LNCAP (cell line): Measurements from ENCODE around the gene FGF9.

Experiments
- CTCF ChIP-seq: fragments of 450-650 bp; IDR thresholded peaks from 2 replicates; pipeline ENCODE4 v1.5.1; 2017; ENCODE audit warnings: mild to moderate bottlenecking

The FGF9 gene

GRCh38 chr13:21670883-21671619 lies at the start of gene FGF9:
TSS of gene FGF9 (plus strand) at chr13:21671073. CDS start at chr13:21671913, 840 bp downstream.
- TF ChIP-seq CTCF = no peak

- TF ChIP-seq CTCF = peak; percentile 62
Measured at GRCh38 chr13:21625366-21625765, 45.5 kb upstream of the FGF9 start.

GRCh38 chr13:21632196-21632595 lies 38.7 kb upstream of the FGF9 start:
- TF ChIP-seq CTCF = no peak

GRCh38 chr13:21636656-21637055 lies 34.2 kb upstream of the FGF9 start:
- TF ChIP-seq CTCF = no peak

- TF ChIP-seq CTCF = no peak
Measured at GRCh38 chr13:21637296-21637695, 33.6 kb upstream of the FGF9 start.

- TF ChIP-seq CTCF = peak; percentile 63
Measured at GRCh38 chr13:21638319-21639282, 32.3 kb upstream of the FGF9 start.

GRCh38 chr13:21639561-21639960 lies 31.3 kb upstream of the FGF9 start:
- TF ChIP-seq CTCF = no peak
